Activated naive CD8-positive, alpha-beta T cell treated with anti-CD3 and anti-CD28 coated beads, Interleukin-2, amount 50 U/mL, for 24 hours (primary cell): Measurements from ENCODE around the gene RNF144A.

ENCODE experiments used
- ATAC-seq: fragments of 150-1000 bp; cut with Tn5 transposase; one replicate; pipeline ENCODE4 v1.10.0; 2021
- DNase-seq: peaks from one replicate; pipeline ENCODE4 v3.0.0; 2021
- H3K27ac Mint-ChIP-seq: one replicate; pipeline ENCODE4 v1.8.0; 2021; ENCODE audit warnings: mild to moderate bottlenecking, mixed read lengths
- H3K27me3 Mint-ChIP-seq: one replicate; pipeline ENCODE4 v1.8.0; 2021; ENCODE audit warnings: mixed read lengths
- H3K36me3 Mint-ChIP-seq: one replicate; pipeline ENCODE4 v1.8.0; 2021; ENCODE audit warnings: low read depth, mixed read lengths
- H3K4me1 Mint-ChIP-seq: one replicate; pipeline ENCODE4 v1.8.0; 2021; ENCODE audit warnings: mixed read lengths
- H3K4me3 Mint-ChIP-seq: one replicate; pipeline ENCODE4 v1.8.0; 2021; ENCODE audit warnings: mild to moderate bottlenecking, moderate library complexity, mixed read lengths
- H3K9me3 Mint-ChIP-seq: one replicate; pipeline ENCODE4 v1.8.0; 2021; ENCODE audit warnings: mixed read lengths

RNF144A gene

GRCh38 chr2:7060631-7061449 lies 143.6 kb downstream of the RNF144A start:
- H3K4me3 Mint-ChIP-seq: no peak overlapping the region
- no peak for ATAC-seq
- H3K36me3 Mint-ChIP-seq: peaks cover 8% of the 10 kb centered on the region
- DNase-seq: no peak
- peaks cover 7% of the 10 kb centered on the region for H3K9me3 Mint-ChIP-seq
- H3K27me3 Mint-ChIP-seq: no peaks in the 10 kb centered on the region
- H3K4me1 Mint-ChIP-seq: peaks cover 8% of the 10 kb centered on the region
- H3K27ac Mint-ChIP-seq: peak overlapping the region; percentile 30

- peaks cover 8% of the 10 kb centered on the region for H3K4me1 Mint-ChIP-seq
- peaks cover 7% of the 10 kb centered on the region for H3K9me3 Mint-ChIP-seq
- H3K27ac Mint-ChIP-seq: no peak overlapping the region
- no peak overlapping the region for H3K4me3 Mint-ChIP-seq
- peaks cover 8% of the 10 kb centered on the region for H3K36me3 Mint-ChIP-seq
- DNase-seq (no peak), ATAC-seq (no peak)
- no peaks in the 10 kb centered on the region for H3K27me3 Mint-ChIP-seq
These were observed 144.2 kb downstream of the RNF144A start for GRCh38 chr2:7061450-7061789.

GRCh38 chr2:7061921-7062320 lies 144.7 kb downstream of the RNF144A start:
- peaks cover 8% of the 10 kb centered on the region for H3K36me3 Mint-ChIP-seq
- H3K27me3 Mint-ChIP-seq: no peaks in the 10 kb centered on the region
- DNase-seq: no peak
- H3K4me3 Mint-ChIP-seq: no peak overlapping the region
- peaks cover 8% of the 10 kb centered on the region for H3K4me1 Mint-ChIP-seq
- ATAC-seq: no peak
- H3K9me3 Mint-ChIP-seq: peaks cover 7% of the 10 kb centered on the region
- no peak overlapping the region for H3K27ac Mint-ChIP-seq

GRCh38 chr2:7063789-7064188 lies 146.6 kb downstream of the RNF144A start:
- Mint-ChIP-seq H3K36me3 (peaks cover 8% of the 10 kb centered on the region), H3K9me3 (peaks cover 7% of the 10 kb centered on the region), H3K4me1 (peaks cover 8% of the 10 kb centered on the region), H3K4me3 (no peak overlapping the region), H3K27ac (no peak overlapping the region), H3K27me3 (no peaks in the 10 kb centered on the region)
- no peak for DNase-seq
- ATAC-seq: no peak

GRCh38 chr2:7068457-7068856 lies 151.2 kb downstream of the RNF144A start:
- DNase-seq (no peak), ATAC-seq (no peak)
- Mint-ChIP-seq H3K27ac (no peak overlapping the region), H3K36me3 (peaks cover 5% of the 10 kb centered on the region), H3K4me3 (no peak overlapping the region), H3K27me3 (no peaks in the 10 kb centered on the region), H3K4me1 (no peaks in the 10 kb centered on the region), H3K9me3 (peaks cover 2% of the 10 kb centered on the region)

- ATAC-seq (no peak), DNase-seq (no peak)
- H3K27me3 Mint-ChIP-seq: no peaks in the 10 kb centered on the region
- H3K4me1 Mint-ChIP-seq: no peaks in the 10 kb centered on the region
- H3K9me3 Mint-ChIP-seq: no peaks in the 10 kb centered on the region
- no peak overlapping the region for H3K27ac Mint-ChIP-seq
- H3K4me3 Mint-ChIP-seq: no peak overlapping the region
- H3K36me3 Mint-ChIP-seq: peaks cover 10% of the 10 kb centered on the region
These were observed 153.3 kb downstream of the RNF144A start for GRCh38 chr2:7070483-7070882.

- H3K4me3 Mint-ChIP-seq: no peak overlapping the region
- no peaks in the 10 kb centered on the region for H3K27me3 Mint-ChIP-seq
- no peaks in the 10 kb centered on the region for H3K9me3 Mint-ChIP-seq
- H3K4me1 Mint-ChIP-seq: no peaks in the 10 kb centered on the region
- ATAC-seq (no peak), DNase-seq (no peak)
- peaks cover 10% of the 10 kb centered on the region for H3K36me3 Mint-ChIP-seq
- no peak overlapping the region for H3K27ac Mint-ChIP-seq
These were observed 153.9 kb downstream of the RNF144A start for GRCh38 chr2:7071154-7071553.

GRCh38 chr2:7071916-7072556 lies 154.8 kb downstream of the RNF144A start:
- H3K27me3 Mint-ChIP-seq: no peaks in the 10 kb centered on the region
- DNase-seq (no peak), ATAC-seq (no peak)
- no peak overlapping the region for H3K27ac Mint-ChIP-seq
- H3K4me1 Mint-ChIP-seq: no peaks in the 10 kb centered on the region
- peaks cover 10% of the 10 kb centered on the region for H3K36me3 Mint-ChIP-seq
- no peaks in the 10 kb centered on the region for H3K9me3 Mint-ChIP-seq
- no peak overlapping the region for H3K4me3 Mint-ChIP-seq

- H3K36me3 Mint-ChIP-seq: peaks cover 10% of the 10 kb centered on the region
- no peaks in the 10 kb centered on the region for H3K27me3 Mint-ChIP-seq
- H3K4me3 Mint-ChIP-seq: no peak overlapping the region
- H3K4me1 Mint-ChIP-seq: no peaks in the 10 kb centered on the region
- no peak overlapping the region for H3K27ac Mint-ChIP-seq
- DNase-seq: no peak
- ATAC-seq: no peak
- H3K9me3 Mint-ChIP-seq: no peaks in the 10 kb centered on the region
These were observed 156.7 kb downstream of the RNF144A start for GRCh38 chr2:7073901-7074300.

- peaks cover 8% of the 10 kb centered on the region for H3K36me3 Mint-ChIP-seq
These were observed 158.6 kb downstream of the RNF144A start for GRCh38 chr2:7075834-7076233.

GRCh38 chr2:7077660-7078267 lies 160.6 kb downstream of the RNF144A start:
- Mint-ChIP-seq H3K27me3 (no peaks in the 10 kb centered on the region), H3K4me1 (no peaks in the 10 kb centered on the region), H3K9me3 (no peaks in the 10 kb centered on the region), H3K4me3 (no peak overlapping the region), H3K36me3 (peaks cover 8% of the 10 kb centered on the region), H3K27ac (no peak overlapping the region)
- DNase-seq (no peak), ATAC-seq (no peak)

More at GRCh38 chr2:7075834-7076233, 158.6 kb downstream of the RNF144A start:
- no peak for ATAC-seq
- H3K9me3 Mint-ChIP-seq: no peaks in the 10 kb centered on the region
- H3K4me3 Mint-ChIP-seq: no peak overlapping the region
- no peak overlapping the region for H3K27ac Mint-ChIP-seq
- no peak for DNase-seq
- H3K27me3 Mint-ChIP-seq: no peaks in the 10 kb centered on the region
- no peaks in the 10 kb centered on the region for H3K4me1 Mint-ChIP-seq

- H3K27ac Mint-ChIP-seq: no peak overlapping the region
- ATAC-seq (no peak), DNase-seq (no peak)
- H3K9me3 Mint-ChIP-seq: peaks cover 16% of the 10 kb centered on the region
- H3K27me3 Mint-ChIP-seq: no peaks in the 10 kb centered on the region
- peaks cover 12% of the 10 kb centered on the region for H3K36me3 Mint-ChIP-seq
- no peaks in the 10 kb centered on the region for H3K4me1 Mint-ChIP-seq
- H3K4me3 Mint-ChIP-seq: no peak overlapping the region
These were observed 166.6 kb downstream of the RNF144A start for GRCh38 chr2:7083580-7084509.

- H3K27me3 Mint-ChIP-seq: no peaks in the 10 kb centered on the region
- H3K27ac Mint-ChIP-seq: no peak overlapping the region
- DNase-seq: no peak
- H3K4me3 Mint-ChIP-seq: no peak overlapping the region
- peaks cover 12% of the 10 kb centered on the region for H3K36me3 Mint-ChIP-seq
- peaks cover 16% of the 10 kb centered on the region for H3K9me3 Mint-ChIP-seq
- no peaks in the 10 kb centered on the region for H3K4me1 Mint-ChIP-seq
- no peak for ATAC-seq
These were observed 167.4 kb downstream of the RNF144A start for GRCh38 chr2:7084601-7085000.

- Mint-ChIP-seq H3K36me3 (peaks cover 4% of the 10 kb centered on the region), H3K27me3 (no peaks in the 10 kb centered on the region), H3K4me3 (no peak overlapping the region), H3K27ac (no peak overlapping the region), H3K4me1 (no peaks in the 10 kb centered on the region), H3K9me3 (peaks cover 4% of the 10 kb centered on the region)
- DNase-seq (no peak), ATAC-seq (no peak)
These were observed 172.1 kb downstream of the RNF144A start for GRCh38 chr2:7089284-7089683.
